Aorta (tissue), 5 donors: Measurements from ENCODE around the gene SUSD6. TPM values are rescaled to one million over a fixed set of nuclear protein-coding genes. Genes with fewer than 3 reads are reported as not detected.
"Not testable (repeated sequence)": the region's sequence is repeated elsewhere in the genome, so short reads cannot be mapped to it uniquely, and the experiment has no call there.

Experiments
- ATAC-seq: fragments of 200-7000 bp; cut with Tn5 transposase; one replicate; pipeline ENCODE4 v1.9.1; 2022; ENCODE audit warnings: moderate library complexity; ENCODE audit not compliant: low FRiP score
- DNase-seq, 2 donors: peaks; one replicate each; pipeline ENCODE4 v3.0.0-alpha.2; 2020
- H3K27ac ChIP-seq, 2 donors: one replicate each; pipeline ENCODE4 v1.5.1; 2013; ENCODE audit warnings: low read length in 2 of 2, mild to moderate bottlenecking in 2 of 2, moderate library complexity in 2 of 2, control low read depth in 1 of 2, inconsistent platforms in 1 of 2, low read depth in 1 of 2
- H3K27me3 ChIP-seq, 2 donors: one replicate each; pipeline ENCODE4 v1.6.1; 2013; ENCODE audit warnings: control low read depth in 1 of 2, low read length in 1 of 2, mild to moderate bottlenecking in 1 of 2, moderate library complexity in 1 of 2; ENCODE audit not compliant: insufficient read depth in 2 of 2, control insufficient read depth in 1 of 2
- H3K36me3 ChIP-seq, 2 donors: one replicate each; pipeline ENCODE4 v1.6.1; 2013; ENCODE audit warnings: control low read depth in 1 of 2, low read length in 1 of 2, mild to moderate bottlenecking in 1 of 2; ENCODE audit not compliant: insufficient read depth in 2 of 2, control insufficient read depth in 1 of 2
- H3K4me1 ChIP-seq, 2 donors: one replicate each; pipeline ENCODE4 v1.6.1; 2013; ENCODE audit warnings: low read length in 2 of 2, control low read depth in 1 of 2, mild to moderate bottlenecking in 1 of 2, moderate library complexity in 1 of 2; ENCODE audit not compliant: insufficient read depth in 2 of 2, control insufficient read depth in 1 of 2
- H3K4me3 ChIP-seq, 2 donors: one replicate each; pipeline ENCODE4 v1.5.1; 2013; ENCODE audit warnings: low read length in 2 of 2, control low read depth in 1 of 2, mild to moderate bottlenecking in 1 of 2
- H3K9me3 ChIP-seq: one replicate; pipeline ENCODE4 v1.6.1; 2013; ENCODE audit warnings: mild to moderate bottlenecking, low read length; ENCODE audit not compliant: control insufficient read depth
- WGBS, 2 donors: extraction: QIAGEN DNeasy Blood & Tissue Kit; methylation state at CpG; one replicate each; pipeline ENCODE4 v1.1.7; 2013; 5-methylcytosine and 5-hydroxymethylcytosine counted together
- intact Hi-C, 2 donors: fragments of 100-400 bp; cut with DNase I; formaldehyde crosslinking; loops; one replicate each; pipeline versions ENCODE4 v1.14.2 to v1.15.0; 2022
- polyA plus RNA-seq, 2 donors: library from polyadenylated mRNA; stranded (reverse); fragments of 200-250 nt; gene quantifications; one replicate each; pipeline ENCODE4 v1.2.3, GENCODE V29; 2013
- total RNA-seq, 2 donors: library from RNA; stranded (reverse); fragmentation: NEBNext Ultra II Directional; extraction: Animal tissue kit (Norgen Biotek cat#: 25700); gene quantifications; one replicate each; pipeline ENCODE4 v1.2.1, GENCODE V29; 2021
- donor health status: healthy with polysubstance abuse.
- donor health status: Bipolar disorder and iron deficiency.
- donor health status: DM: no; HTN: no; CAD: no.
- donor health status: DM: no; HTN: no; CAD: no.
- donor health status: DM: yes; HTN: yes; CAD: no.

The SUSD6 gene
- total and polyA plus RNA-seq, 4 donors: 7.4 to 59.9 (median 33.7) TPM

DNA sequence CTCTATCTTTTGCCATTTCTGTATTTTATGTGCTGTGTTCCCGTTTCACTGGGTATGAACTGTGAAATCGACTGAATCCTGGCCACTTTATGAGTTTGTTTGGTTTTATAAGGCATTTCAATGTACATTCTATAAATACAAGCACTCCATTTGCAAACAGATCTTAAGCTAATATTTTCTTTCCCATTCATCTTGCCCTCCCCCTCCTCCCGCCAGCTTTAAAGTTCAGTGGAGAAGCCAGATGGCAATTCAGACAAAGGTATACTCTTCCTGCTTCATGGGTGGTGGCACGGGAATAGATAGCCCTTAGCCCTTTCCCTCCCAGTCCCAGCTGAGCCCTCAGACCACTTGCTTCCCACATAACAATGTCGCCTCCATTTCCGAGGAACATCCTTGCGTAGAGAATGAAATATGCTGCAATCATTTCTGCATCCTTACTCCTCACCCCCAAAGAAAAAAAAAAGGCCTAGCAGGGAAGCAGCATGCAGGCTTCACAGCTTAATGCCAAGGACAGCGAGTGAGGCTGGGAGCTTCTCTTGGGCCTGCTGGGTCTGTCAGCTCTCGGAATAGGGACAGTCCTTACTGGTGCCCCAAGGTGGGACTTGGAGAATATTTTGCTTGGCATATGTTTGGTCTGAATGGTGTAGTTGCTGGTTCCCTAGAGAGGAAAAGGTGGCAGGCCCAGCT, 102.7 kb downstream of the SUSD6 start:
- H3K36me3 ChIP-seq: peaks cover 0 to 4% of the 10 kb centered on the region in 2 donors
- ATAC-seq (no peak), DNase-seq (no peak)
- no peak overlapping the region for H3K27ac ChIP-seq
- H3K4me3 ChIP-seq: no peak overlapping the region
- no peaks in the 10 kb centered on the region for H3K9me3 ChIP-seq
- 79 to 83% methylated on average over 9 of the region's 9 CpGs for WGBS, 2 donors
- no peaks in the 10 kb centered on the region for H3K4me1 ChIP-seq
- intact Hi-C loops: loop anchor here in 1 of 2 donors (5.0 kb wide), 1 partner anchor 42 kb away; no protein-coding TSS in a partner anchor
- no peaks in the 10 kb centered on the region for H3K27me3 ChIP-seq

GRCh38 chr14:69715725-69716477, 104.5 kb downstream of the SUSD6 start:
- Histone ChIP-seq H3K4me3 (no peak overlapping the region), H3K4me1 (no peaks in the 10 kb centered on the region), H3K9me3 (no peaks in the 10 kb centered on the region), H3K27ac (peak overlapping the region in 1 of 2 donors; percentile 86), H3K36me3 (no peaks in the 10 kb centered on the region), H3K27me3 (no peaks in the 10 kb centered on the region)
- peak; percentile 83 to 89 for DNase-seq
- intact Hi-C loops: loop anchor here in 1 of 2 donors (2.0 kb wide), 1 partner anchor 105 kb away; the partner anchor contains the start of gene SUSD6
- 52 to 53% methylated on average over 13 of the region's 13 CpGs for WGBS, 2 donors
- peak; percentile 75 for ATAC-seq

DNA sequence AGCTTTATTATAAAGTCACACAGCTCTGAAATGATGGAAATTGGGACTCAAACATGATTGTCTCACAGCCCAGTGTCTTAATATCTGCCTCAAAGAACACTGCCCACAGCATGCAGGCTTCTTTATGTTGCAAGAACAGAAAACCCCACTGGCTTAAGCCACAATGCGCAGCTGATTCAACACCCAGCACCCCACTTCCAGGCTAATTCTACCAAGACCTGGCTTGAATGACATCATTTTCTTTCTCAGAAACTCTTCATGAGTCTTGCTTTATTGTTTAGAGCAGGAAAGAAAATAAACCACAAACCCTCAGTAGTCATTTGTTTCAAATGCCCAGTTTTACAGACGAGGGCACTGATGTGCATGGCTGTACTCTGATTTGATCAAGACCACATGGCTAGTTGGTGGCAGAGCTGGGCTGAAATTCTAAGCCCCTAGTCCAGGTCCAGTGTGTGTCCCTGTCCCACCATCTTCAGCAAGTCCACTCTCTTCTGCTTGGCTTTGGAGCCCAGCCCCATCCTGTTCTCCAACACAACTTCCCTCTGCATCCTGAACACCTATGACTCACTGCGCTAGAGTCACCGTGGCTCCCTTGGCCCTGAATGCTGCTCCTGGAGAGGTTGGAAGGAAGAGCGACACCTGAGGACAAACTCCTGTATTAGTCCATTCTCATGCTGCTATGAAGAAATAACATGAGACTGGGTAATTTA, 105.2 kb downstream of the SUSD6 start:
- intact Hi-C loops: loop anchor here in 1 of 2 donors (2.0 kb wide), 1 partner anchor 106 kb away; the partner anchor contains the start of gene SUSD6
- peak in 1 of 2 donors; percentile 58 for DNase-seq

GRCh38 chr14:69718614-69719013, 107.2 kb downstream of the SUSD6 start:
- 84 to 86% methylated on average over 2 of the region's 2 CpGs for WGBS, 2 donors
- DNase-seq, H3K27ac ChIP-seq, H3K27me3 ChIP-seq, intact Hi-C loops, H3K4me1 ChIP-seq, ATAC-seq, H3K9me3 ChIP-seq, H3K36me3 ChIP-seq, H3K4me3 ChIP-seq: not testable (repeated sequence)

More for the DNA sequence above, 105.2 kb downstream of the SUSD6 start:
- Histone ChIP-seq H3K27ac (peak overlapping the region in 1 of 2 donors; percentile 52), H3K36me3 (no peaks in the 10 kb centered on the region), H3K4me1 (no peaks in the 10 kb centered on the region), H3K27me3 (no peaks in the 10 kb centered on the region), H3K4me3 (no peak overlapping the region), H3K9me3 (no peaks in the 10 kb centered on the region)
- 67 to 68% methylated on average over 5 of the region's 5 CpGs for WGBS, 2 donors
- ATAC-seq: peak; percentile 13

- H3K4me1 ChIP-seq: no peaks in the 10 kb centered on the region
- no peak overlapping the region for H3K4me3 ChIP-seq
- peak in 1 of 2 donors; percentile 65 for DNase-seq
- intact Hi-C loops: no loop called here
- WGBS, 2 donors: 63% methylated on average over 7 of the region's 7 CpGs
- H3K27me3 ChIP-seq: no peaks in the 10 kb centered on the region
- H3K9me3 ChIP-seq: no peaks in the 10 kb centered on the region
- no peak overlapping the region for H3K27ac ChIP-seq
- H3K36me3 ChIP-seq: no peaks in the 10 kb centered on the region
- ATAC-seq: no peak
These were observed 108.1 kb downstream of the SUSD6 start for GRCh38 chr14:69719501-69719951.

- ATAC-seq: no peak
- 81 to 85% methylated on average over 4 of the region's 4 CpGs for WGBS, 2 donors
- no peak for DNase-seq
- Histone ChIP-seq H3K27me3 (no peaks in the 10 kb centered on the region), H3K4me1 (no peaks in the 10 kb centered on the region), H3K9me3 (no peaks in the 10 kb centered on the region), H3K36me3 (no peaks in the 10 kb centered on the region), H3K4me3 (no peak overlapping the region), H3K27ac (no peak overlapping the region)
- intact Hi-C loops: no loop called here
These were observed 109.5 kb downstream of the SUSD6 start for GRCh38 chr14:69720912-69721311.

GRCh38 chr14:69726761-69727511, 115.5 kb downstream of the SUSD6 start:
- peak; percentile 96 for ATAC-seq
- Histone ChIP-seq H3K4me1 (no peaks in the 10 kb centered on the region), H3K36me3 (no peaks in the 10 kb centered on the region), H3K9me3 (no peaks in the 10 kb centered on the region), H3K27me3 (no peaks in the 10 kb centered on the region), H3K27ac (no peak overlapping the region), H3K4me3 (no peak overlapping the region)
- DNase-seq: peak; percentile 88 to 96
- 4 to 7% methylated on average over 51 of the region's 51 CpGs for WGBS, 2 donors
- intact Hi-C loops: loop anchor here (1.0 to 5.0 kb wide), 4 partner anchors 124 to 142 kb away; no protein-coding TSS in a partner anchor

GRCh38 chr14:69727860-69728259, 116.5 kb downstream of the SUSD6 start:
- intact Hi-C loops: loop anchor here (1.0 to 5.0 kb wide), 3 partner anchors 126 to 143 kb away; no protein-coding TSS in a partner anchor
- H3K9me3 ChIP-seq: no peaks in the 10 kb centered on the region
- WGBS, 2 donors: 88 to 94% methylated on average over 4 of the region's 4 CpGs
- no peak overlapping the region for H3K27ac ChIP-seq
- ATAC-seq (no peak), DNase-seq (no peak)
- H3K36me3 ChIP-seq: no peaks in the 10 kb centered on the region
- H3K27me3 ChIP-seq: no peaks in the 10 kb centered on the region
- H3K4me1 ChIP-seq: no peaks in the 10 kb centered on the region
- no peak overlapping the region for H3K4me3 ChIP-seq
